Hematopoietic multipotent progenitor cell treated with erythropoietin and hydrocortisone succinate and interleukin-3 and kit ligand, for 6 days (in vitro differentiated cells): ENCODE data around the gene ST3GAL3.
A peak's percentile ranks its signal among the peaks of the same experiment; 100 is the strongest.

Experiments
- DNase-seq: peaks from one replicate; pipeline ENCODE4 v3.0.0-alpha.2; 2015

ST3GAL3 gene

DNA sequence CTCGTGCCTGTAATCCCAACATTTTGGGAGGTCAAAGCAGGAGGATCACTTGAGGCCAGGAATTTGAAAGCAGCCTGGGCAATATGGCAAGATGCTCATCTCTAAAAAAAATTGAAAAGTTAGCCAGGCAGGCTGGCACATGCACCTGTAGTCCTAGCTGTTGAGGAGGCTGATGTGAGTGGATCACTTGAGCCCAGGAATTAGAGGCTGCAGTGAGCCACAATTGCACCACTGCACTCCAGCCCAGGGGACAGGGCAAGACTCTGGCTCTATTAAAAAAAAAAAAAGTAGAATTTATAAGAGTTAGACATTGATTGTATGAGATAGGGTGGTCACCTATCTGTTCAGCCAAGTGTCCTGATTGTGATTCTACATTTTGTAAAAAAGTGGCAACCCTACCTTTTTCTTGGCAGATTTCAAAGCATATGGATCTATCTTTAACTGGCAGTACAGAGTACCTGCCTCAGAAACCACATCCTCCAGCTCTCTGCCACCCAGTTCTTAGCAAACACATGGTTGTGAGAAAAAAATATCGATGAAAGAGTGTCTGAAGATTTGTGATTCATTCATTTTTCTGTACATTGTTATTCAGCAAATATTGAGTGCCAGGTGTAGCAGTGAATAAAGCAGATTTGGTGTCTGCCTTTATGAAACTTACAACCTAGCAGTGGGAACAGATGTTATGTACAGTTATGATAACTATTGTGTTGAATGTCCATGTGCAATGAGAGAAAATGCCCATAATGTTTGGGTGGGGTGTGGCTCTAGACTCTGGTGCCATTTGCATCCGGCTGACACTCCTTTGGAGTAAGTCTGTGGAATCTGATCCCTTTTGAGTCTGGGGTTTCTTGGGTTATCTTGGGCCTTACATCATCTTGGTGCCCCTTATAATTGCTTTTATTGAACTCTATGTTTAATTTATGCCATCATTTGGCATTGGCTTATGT, 82.5 kb downstream of the ST3GAL3 start:
- DNase-seq, result no peak

GRCh38 chr1:43791243-43791642, 83.9 kb downstream of the ST3GAL3 start:
- no peak for DNase-seq

DNA sequence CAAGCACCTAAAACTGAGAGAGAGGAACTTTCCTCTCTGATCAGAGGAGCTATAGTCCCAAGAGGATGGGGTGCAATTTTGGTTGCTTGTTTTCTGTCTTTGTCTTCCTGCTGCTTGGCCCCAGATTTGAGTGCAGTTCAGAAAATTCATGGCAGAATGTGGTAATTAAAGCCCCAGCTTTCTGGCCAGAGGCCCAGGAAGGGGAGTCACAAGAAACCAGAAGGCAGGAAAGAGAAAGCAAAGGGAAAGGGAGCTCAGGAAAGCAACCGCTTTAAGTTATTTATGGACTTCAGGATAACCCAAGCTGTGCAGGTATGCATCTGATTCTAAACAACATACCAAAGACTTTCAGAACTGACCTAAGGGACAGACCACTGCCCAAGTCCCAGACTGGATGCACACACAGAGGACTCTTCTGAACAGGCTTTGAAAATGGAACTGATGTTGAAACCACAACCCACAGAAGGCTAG, 88.8 kb downstream of the ST3GAL3 start:
- no peak for DNase-seq

DNA sequence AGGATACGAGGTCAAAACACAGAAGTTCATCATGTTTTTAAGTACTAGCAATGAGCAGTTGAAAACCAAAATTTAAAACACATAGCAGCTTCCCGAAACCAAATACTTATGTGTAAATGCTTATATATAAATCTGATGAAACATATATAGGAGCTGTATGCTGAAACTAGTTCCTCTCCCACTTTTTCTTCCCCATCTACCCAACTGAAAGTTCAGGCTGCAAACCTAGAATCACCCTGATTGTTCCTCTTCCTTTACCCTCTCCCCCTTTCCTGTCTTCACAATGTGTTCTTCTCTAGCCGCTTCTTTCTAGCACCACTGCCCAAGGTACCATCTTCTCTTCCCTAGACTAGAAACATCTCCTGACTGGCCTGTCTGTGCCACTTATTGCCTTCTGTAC, 90.6 kb downstream of the ST3GAL3 start:
- DNase-seq, result no peak

DNA sequence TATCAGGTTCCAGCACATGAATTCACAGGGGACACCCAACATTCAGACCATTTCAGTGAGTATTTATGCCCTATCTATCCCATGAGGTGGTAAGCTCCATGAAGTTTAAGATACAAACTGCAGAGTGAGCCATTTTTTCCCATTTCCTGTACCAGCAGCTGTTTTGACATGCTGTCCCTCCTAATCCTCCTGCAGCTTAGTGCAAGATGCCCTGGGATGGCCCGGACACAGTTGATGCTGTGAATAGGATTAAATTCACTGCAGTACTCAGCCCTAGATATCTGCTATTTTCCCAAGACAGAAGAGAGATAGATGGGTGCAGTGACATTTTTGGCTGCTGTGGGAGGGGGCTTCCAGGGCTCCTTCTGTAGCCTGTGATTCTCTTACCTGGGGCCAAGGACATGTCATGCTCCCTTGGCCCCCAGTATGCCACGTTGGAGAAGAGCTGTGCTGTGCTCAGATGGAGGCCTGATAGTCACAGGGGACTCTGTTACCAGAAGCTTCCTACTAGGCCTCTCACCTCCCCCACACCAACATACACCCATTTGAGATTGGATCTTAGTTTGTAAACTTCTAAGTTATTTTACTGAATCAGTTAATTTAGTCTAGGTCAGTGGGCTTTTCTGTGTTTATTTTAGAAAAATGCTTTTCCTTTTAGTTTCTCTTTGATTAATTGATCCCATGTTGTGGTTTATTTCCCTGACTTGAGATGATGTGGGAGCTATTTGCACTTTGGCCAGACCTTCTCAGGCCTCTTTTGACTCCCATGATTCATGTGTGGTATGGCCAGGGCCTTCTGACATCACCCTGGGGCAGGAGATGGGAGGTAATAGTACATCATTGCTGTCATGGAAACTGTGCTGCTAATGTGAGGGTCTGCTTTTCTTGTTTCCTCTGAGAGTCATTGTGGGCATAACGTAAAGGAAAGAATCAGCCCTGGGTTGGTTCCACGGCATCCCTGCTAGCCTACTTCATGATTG, 92.6 kb downstream of the ST3GAL3 start:
- DNase-seq, result no peak

DNA sequence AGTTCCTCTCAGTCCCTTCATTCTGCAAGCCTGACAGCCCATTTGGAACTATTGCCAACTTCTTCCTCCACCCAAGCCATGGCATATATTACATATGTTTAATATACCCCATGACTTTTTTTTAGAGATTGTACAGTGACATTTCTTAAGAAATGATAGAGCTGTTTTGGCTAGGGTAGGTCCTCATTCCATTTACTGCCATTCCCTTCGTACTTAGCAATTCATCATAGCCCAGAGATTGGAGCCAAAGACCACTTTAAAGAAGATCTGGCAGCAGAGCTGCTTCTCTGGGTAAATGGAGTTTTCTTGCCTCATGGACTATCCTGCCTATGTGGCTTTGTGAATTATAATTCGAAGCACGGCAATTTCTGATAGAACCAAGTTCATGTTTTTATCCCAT, 93.4 kb downstream of the ST3GAL3 start:
- DNase-seq, result no peak

- no peak for DNase-seq
These were observed 93.9 kb downstream of the ST3GAL3 start for GRCh38 chr1:43801203-43801602.

- no peak for DNase-seq
These were observed 95.1 kb downstream of the ST3GAL3 start for GRCh38 chr1:43802356-43802980.

- no peak for DNase-seq
These were observed 95.8 kb downstream of the ST3GAL3 start for GRCh38 chr1:43803105-43803504.

DNA sequence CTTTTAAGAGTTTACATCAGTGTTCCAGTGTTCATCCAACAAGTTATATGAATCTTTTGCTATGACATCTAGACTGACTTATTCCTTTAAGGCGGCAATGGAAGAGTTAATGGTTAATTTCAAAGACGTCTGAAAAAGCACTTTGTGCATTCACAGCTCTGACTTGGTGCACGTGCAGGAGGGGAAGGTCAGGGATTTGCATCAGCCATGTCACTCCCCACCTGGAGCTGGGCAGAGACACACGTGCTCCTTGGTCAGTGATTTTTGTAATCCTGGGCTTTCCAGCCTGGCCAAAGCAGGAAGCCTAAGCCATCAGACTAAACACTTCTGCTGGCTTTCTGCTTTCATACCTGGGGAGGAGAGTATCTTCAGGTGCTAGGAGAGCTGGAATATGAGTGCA, 96.3 kb downstream of the ST3GAL3 start:
- DNase-seq, result no peak

- DNase-seq, result no peak
These were observed 97.2 kb downstream of the ST3GAL3 start for GRCh38 chr1:43804569-43804968.

DNA sequence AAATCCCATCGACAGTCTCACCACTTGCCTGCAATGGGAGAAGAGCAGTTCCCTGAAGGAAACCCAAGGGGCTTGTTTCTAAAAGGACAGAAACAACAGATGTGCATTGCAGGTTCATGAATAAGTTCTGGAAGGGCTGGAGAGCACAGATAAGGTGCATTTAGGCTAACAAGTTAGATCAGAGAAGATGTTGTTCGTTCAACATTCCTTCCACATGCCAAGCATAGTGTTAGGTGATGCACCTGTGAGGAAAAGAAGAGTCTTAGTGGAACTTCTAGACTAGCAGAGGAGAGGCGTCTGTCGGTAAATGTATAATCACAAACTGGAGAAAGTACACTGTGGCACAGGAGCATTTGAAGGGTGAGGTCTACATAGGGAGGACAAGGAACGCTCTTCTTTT, 98.0 kb downstream of the ST3GAL3 start:
- DNase-seq, result no peak

GRCh38 chr1:43806183-43806582, 98.8 kb downstream of the ST3GAL3 start:
- no peak for DNase-seq

DNA sequence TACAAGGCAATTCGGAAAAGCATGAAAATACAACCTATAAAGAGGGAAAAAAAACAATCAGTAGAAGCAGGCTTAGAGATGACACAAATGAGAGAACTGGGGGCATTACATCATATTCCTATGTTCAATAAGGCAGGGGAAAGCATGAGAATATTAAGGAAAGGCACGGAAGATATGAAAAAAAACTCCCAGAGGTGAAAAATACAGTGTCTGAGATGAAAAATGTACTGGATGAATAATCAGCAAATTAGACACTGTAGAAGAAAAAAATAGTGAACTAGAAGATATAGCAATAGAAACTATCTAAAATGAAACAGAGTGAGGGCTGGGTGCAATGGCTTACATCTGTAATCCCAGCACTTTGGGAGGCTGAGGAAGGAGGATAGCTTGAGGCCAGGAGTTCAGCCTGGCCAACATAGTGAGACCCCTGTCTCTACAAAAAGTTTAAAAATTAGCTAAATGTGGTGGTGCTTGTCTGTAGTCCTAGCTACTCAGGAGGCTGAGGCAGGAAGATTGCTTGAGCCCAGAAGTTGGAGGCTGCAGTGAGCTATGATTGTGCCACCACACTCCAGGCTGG, 101.8 kb downstream of the ST3GAL3 start:
- no peak for DNase-seq

DNA sequence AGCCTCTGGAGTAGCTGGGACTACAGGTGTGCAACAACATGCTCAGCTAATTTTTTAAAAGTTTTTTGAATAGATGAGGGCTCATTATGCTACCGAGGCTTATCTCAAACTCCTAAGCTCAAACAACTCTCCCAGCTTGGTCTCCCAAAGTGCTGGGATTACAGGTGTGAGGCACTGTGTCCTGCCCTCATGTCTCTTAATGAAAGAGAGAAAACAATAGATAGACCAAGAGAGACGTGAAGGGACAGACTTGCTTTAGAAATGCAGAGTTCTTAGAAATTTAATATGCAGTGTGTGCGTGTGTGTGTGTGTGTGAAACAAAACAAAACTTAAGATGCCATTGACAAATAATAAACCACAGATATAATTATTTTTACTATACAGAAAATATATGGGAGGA, 105.2 kb downstream of the ST3GAL3 start:
- DNase-seq, result no peak

- no peak for DNase-seq
These were observed 107.1 kb downstream of the ST3GAL3 start for GRCh38 chr1:43814401-43814800.

GRCh38 chr1:43817304-43817939, 110.1 kb downstream of the ST3GAL3 start:
- no peak for DNase-seq

DNA sequence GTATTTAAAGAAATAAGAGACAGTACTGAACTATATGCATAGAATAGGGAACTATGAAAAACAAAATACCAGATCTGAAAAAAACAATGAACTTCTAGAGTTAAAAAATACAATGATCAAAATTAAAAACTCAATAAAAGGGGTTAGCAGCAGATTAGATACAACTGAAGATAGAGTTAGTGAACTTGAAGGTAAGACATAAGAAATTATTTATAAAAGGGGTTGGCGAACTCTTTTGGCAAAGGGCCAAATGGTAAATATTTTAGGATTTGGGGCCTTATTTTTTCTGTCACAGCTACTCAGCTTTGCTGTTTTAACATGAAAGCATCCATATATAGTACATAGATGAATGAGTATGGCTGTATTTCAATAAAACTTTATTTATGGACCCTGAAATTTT, 111.4 kb downstream of the ST3GAL3 start:
- no peak for DNase-seq

GRCh38 chr1:43819357-43819756, 112.0 kb downstream of the ST3GAL3 start:
- peak; percentile 19 for DNase-seq

DNA sequence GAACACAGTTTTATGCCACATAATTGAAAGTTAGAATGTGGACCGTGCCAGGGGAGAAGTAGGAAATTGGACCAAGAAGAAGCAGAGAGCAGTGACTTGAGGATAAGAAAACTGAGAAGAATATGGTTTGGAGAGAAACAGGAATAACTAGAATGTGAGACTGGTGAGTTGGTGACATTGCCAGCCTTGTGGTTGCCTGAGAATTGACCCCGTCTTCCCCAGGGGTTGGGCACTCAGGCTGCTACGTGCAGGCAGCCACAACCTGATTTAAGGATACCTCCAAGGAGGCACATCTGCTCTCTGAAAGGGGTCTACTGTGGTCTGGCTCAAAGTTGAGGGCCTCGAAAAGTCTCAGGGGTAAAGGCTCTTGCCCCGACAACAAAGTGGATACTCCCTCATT, 114.1 kb downstream of the ST3GAL3 start:
- no peak for DNase-seq

DNA sequence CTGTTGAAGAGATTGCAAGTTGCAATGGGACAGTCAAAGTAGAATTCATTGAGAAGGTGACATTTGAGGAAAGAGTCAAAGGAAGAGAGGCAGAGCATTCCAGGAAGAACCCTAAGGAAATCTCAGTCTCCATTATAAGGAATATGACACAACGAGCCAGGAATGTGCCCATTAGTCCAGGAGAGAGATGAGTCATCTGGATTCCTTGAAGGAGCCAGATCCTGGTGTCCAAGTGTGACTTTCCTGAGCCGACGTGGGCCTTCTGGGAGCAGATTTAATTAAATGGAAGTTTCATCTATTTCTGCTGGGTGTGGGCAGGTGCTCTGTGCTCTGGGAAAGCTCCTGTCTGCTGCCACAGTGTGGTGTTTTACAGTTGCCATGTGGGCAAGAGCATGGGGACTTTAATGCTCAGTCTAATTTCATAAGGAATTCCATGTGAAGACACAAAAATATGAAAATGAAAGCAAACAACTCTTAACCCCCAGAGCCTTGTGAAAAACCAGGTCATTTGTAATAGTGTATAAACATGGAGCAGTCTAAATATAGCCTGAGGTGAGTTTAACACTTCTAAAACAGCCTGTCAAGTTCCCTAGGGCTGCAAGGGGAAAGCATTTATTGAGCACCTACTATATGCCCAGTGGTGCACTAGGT, 114.8 kb downstream of the ST3GAL3 start:
- DNase-seq, result no peak

- DNase-seq, result no peak
These were observed 117.5 kb downstream of the ST3GAL3 start for GRCh38 chr1:43824795-43825194.
